Measurements from ENCODE around the gene HRH1.

HRH1 gene

DNA sequence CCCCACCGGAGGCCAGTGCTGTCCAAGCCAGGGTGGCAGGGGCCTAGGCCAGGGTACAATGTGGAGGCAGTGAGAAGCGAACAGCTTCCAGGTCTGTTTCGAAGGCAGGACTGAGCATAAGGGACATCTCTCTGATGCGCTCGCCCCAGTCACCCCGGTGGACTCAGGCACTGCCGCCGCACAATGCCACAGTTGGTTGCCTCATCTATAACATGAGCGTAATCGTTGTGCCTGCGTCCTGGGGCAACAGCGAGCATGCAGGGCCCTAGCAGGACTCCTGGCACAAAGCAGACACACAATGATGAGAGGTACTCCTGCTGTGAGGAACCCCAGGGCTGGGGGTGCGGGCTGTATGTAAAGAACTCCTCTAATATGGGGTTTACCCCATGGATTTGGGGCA is 14.1 kb downstream of the HRH1 start:
- no peak overlapping the region for H2AFZ ChIP-seq
- H3K4me1 ChIP-seq: no peaks in the 10 kb centered on the region
- TF ChIP-seq, protein P1, sequence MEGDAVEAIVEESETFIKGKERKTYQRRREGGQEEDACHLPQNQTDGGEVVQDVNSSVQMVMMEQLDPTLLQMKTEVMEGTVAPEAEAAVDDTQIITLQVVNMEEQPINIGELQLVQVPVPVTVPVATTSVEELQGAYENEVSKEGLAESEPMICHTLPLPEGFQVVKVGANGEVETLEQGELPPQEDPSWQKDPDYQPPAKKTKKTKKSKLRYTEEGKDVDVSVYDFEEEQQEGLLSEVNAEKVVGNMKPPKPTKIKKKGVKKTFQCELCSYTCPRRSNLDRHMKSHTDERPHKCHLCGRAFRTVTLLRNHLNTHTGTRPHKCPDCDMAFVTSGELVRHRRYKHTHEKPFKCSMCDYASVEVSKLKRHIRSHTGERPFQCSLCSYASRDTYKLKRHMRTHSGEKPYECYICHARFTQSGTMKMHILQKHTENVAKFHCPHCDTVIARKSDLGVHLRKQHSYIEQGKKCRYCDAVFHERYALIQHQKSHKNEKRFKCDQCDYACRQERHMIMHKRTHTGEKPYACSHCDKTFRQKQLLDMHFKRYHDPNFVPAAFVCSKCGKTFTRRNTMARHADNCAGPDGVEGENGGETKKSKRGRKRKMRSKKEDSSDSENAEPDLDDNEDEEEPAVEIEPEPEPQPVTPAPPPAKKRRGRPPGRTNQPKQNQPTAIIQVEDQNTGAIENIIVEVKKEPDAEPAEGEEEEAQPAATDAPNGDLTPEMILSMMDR (IDR thresholded peaks at IDR 0.05): no peak
- no peaks in the 10 kb centered on the region for H3K79me2 ChIP-seq
- no peaks in the 10 kb centered on the region for H3K36me3 ChIP-seq (ENCODE audit: control insufficient read depth, insufficient read depth, low read length)
- H3K27me3 ChIP-seq (ENCODE audit: control insufficient read depth, insufficient read depth, low read length): no peaks in the 10 kb centered on the region
- no peaks in the 10 kb centered on the region for H3K9me3 ChIP-seq (ENCODE audit: control insufficient read depth, low read length)
- no peak overlapping the region for H3K9ac ChIP-seq
- no peak overlapping the region for H3K4me2 ChIP-seq (ENCODE audit: low read length)
- H3K27ac ChIP-seq: no peak overlapping the region
- no peak overlapping the region for H3K4me3 ChIP-seq (ENCODE audit: low read depth, low read length)

DNA sequence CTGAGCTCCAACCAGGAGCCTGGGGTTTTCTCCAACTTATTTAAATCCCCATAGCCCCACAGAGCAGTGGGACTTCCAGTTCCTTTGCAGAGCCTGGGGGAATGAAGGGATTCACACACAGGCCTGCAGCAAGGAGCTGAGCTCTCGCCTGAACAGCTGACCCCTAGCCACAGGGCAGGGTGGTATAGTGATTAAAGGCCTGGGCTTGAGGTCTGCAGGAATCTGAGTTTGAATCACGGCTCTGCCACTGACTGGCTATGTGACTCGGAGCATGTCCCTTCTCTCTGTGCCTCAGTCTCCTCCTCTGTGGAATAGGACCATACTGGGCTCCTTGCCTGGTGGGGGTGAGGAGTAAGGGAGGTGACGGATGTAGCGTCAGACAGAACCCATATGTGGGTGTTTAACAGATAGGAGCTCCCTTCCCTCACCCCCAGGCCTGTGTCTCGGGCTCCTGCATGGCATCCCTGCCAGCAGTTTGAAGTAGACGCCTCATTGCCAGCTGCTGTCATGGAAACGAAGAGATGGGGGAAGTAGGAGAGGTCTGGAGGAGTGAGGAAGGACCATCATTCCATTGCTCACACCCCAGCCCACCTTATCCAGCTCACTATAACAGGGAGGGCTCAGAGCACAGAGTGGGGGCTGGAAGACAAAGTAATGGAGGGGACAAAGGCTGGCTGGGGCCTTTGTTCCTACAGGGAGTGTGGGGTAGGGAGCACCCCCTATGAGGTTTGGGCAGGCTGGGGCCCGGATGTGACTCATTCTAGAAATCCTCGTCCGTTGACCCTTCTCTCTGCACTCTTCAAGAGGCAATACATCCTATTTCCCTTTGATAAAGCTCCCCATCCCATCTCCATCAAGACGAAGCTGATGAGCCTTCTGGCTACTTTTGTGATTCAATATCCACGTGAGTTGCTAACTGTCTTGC is 14.8 kb downstream of the HRH1 start:
- H2AFZ ChIP-seq: no peak overlapping the region

DNA sequence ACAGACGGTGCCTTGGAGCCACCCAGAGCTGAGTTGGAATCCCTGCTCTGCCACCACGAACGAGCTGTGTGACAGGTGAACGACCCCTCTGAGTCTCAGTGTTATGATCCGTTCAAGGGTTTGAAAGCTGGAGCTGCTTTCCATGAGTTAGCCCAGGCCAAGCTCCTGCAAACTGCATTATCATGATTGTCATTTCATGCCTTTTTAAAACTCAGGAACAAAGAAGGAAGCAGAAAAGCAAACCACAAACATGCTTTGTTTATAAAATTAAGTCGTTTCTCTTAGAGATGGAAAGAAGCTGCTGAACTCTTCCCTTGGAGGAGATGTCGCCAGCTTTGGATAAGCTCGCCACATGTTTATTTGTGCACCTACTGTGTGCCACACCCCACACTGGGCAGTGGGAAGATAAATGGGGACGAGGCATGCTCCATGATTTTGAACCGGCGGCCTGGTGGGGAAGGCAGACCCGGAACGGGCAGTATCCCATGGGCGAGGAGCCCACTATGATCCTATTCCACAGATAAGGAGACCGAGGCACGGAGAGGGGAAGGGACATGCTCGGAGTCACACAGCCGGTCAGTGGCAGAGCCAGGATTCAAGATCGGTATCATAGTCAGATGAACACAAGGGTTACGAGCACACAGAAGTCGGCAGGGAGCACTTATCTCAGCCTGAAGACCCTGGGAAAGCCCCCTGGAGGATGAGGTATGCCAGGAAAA is 15.9 kb downstream of the HRH1 start:
- no peaks in the 10 kb centered on the region for H3K4me1 ChIP-seq
- H3K9ac ChIP-seq: no peak overlapping the region
- TF ChIP-seq, protein P1 (IDR thresholded peaks at IDR 0.05): no peak
- no peaks in the 10 kb centered on the region for H3K27me3 ChIP-seq (ENCODE audit: control insufficient read depth, insufficient read depth, low read length)
- H3K36me3 ChIP-seq (ENCODE audit: control insufficient read depth, insufficient read depth, low read length): no peaks in the 10 kb centered on the region
- H3K79me2 ChIP-seq: no peaks in the 10 kb centered on the region
- H3K4me3 ChIP-seq (ENCODE audit: low read depth, low read length): no peak overlapping the region
- H3K4me2 ChIP-seq (ENCODE audit: low read length): no peak overlapping the region
- H3K27ac ChIP-seq: no peak overlapping the region
- no peak overlapping the region for H2AFZ ChIP-seq
- H3K9me3 ChIP-seq (ENCODE audit: control insufficient read depth, low read length): no peaks in the 10 kb centered on the region

More for the DNA sequence above, 14.8 kb downstream of the HRH1 start:
- no peak overlapping the region for H3K9ac ChIP-seq
- H3K27me3 ChIP-seq (ENCODE audit: control insufficient read depth, insufficient read depth, low read length): no peaks in the 10 kb centered on the region
- H3K9me3 ChIP-seq (ENCODE audit: control insufficient read depth, low read length): no peaks in the 10 kb centered on the region
- no peaks in the 10 kb centered on the region for H3K4me1 ChIP-seq
- no peaks in the 10 kb centered on the region for H3K36me3 ChIP-seq (ENCODE audit: control insufficient read depth, insufficient read depth, low read length)
- no peak overlapping the region for H3K4me3 ChIP-seq (ENCODE audit: low read depth, low read length)
- TF ChIP-seq, protein P1 (IDR thresholded peaks at IDR 0.05): no peak
- no peak overlapping the region for H3K27ac ChIP-seq
- H3K79me2 ChIP-seq: no peaks in the 10 kb centered on the region
- H3K4me2 ChIP-seq (ENCODE audit: low read length): no peak overlapping the region

DNA sequence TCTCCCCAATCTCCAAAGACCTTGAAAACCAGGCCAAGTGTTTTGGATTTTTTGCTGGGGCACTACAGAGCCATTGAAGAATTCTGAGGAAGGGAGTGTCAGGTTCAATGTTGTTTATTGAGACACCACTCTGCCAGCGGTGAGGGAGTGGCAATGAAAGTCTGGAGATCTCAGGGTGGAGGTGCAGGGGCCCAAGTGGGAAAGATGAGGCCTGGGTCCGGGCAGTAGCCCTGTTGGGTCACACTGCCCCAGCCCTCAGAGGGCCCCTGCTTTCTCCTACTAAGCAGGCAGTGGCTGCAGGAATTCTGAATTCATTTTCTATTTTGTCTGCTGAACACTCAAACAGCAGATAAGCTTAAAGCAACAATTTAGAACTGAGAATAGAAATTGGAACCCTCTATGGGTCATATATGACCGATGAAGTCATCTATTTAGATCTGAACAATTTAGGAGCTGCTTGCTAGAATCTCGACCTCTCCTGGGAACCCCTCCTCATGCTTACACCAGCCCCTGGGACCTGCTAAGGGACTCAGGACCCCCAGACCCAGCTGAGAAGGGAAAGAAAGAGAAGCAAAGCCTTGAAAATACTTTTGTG is 17.9 kb downstream of the HRH1 start:
- Histone ChIP-seq H3K36me3 (ENCODE audit: control insufficient read depth, insufficient read depth, low read length) (no peaks in the 10 kb centered on the region), H3K9me3 (ENCODE audit: control insufficient read depth, low read length) (no peaks in the 10 kb centered on the region), H3K4me3 (ENCODE audit: low read depth, low read length) (no peak overlapping the region), H2AFZ (no peak overlapping the region), H3K4me1 (no peaks in the 10 kb centered on the region), H3K79me2 (no peaks in the 10 kb centered on the region), H3K27me3 (ENCODE audit: control insufficient read depth, insufficient read depth, low read length) (no peaks in the 10 kb centered on the region), H3K9ac (no peak overlapping the region), H3K4me2 (ENCODE audit: low read length) (no peak overlapping the region), H3K27ac (no peak overlapping the region)
- TF ChIP-seq, protein P1 (IDR thresholded peaks at IDR 0.05): no peak

Data from parathyroid adenoma (tissue), 2 donors.